Left renal cortex interstitium (tissue), 4 donors: ENCODE measurements around the gene SPATA9. TPM values are rescaled to one million over a fixed set of nuclear protein-coding genes. Genes with fewer than 3 reads are reported as not detected.

Experiments
- DNase-seq, 4 donors: peaks; one replicate each; pipeline ENCODE4 v3.0.0-alpha.2; 2013; ENCODE audit warnings: low read depth in 4 of 4, low spot score in 2 of 4, missing footprints in 1 of 4
- polyA plus RNA-seq, 4 donors: library from polyadenylated mRNA; unstranded; fragments of 120-200 nt; gene quantifications; one replicate each; pipeline ENCODE4 v1.2.1, GENCODE V29; 2013; ENCODE audit not compliant: insufficient read length in 4 of 4

The SPATA9 gene
- polyA plus RNA-seq, 4 donors, result 1.1 to 2.3 (median 1.9) TPM

- DNase-seq, result no peak
Observed at GRCh38 chr5:95621839-95622629, 60.8 kb downstream of the SPATA9 start.

DNA sequence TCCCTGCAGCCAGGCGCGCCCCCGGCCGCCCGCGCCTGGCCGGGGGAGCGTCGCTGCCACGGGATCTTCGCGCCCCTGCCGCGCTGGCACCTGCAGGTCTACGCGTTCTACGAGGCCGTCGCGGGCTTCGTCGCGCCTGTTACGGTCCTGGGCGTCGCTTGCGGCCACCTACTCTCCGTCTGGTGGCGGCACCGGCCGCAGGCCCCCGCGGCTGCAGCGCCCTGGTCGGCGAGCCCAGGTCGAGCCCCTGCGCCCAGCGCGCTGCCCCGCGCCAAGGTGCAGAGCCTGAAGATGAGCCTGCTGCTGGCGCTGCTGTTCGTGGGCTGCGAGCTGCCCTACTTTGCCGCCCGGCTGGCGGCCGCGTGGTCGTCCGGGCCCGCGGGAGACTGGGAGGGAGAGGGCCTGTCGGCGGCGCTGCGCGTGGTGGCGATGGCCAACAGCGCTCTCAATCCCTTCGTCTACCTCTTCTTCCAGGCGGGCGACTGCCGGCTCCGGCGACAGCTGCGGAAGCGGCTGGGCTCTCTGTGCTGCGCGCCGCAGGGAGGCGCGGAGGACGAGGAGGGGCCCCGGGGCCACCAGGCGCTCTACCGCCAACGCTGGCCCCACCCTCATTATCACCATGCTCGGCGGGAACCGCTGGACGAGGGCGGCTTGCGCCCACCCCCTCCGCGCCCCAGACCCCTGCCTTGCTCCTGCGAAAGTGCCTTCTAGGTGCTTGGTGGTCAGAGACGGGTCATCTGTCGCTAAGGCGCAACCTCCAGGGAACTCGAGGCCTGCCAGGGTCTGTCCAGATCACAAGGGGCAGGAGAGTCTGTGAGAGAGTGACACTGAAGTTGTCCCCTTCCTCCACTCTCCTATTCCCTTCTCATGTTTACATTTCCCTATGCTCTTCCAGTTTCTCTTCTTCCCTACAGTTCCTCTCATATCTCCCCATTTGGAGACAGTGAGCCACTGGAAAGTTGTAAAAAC is 61.6 kb downstream of the SPATA9 start:
- DNase-seq, result no peak

- no peak for DNase-seq
Observed at GRCh38 chr5:95620030-95620869, 62.5 kb downstream of the SPATA9 start, which contains the start of gene GPR150. TSS of gene GPR150 (plus strand) at chr5:95620087. CDS start at chr5:95620276, 189 bp downstream.

- peak in 1 of 4 donors; percentile 3 for DNase-seq
Observed at GRCh38 chr5:95619514-95620029, 63.2 kb downstream of the SPATA9 start.

GRCh38 chr5:95619096-95619495 is 63.7 kb downstream of the SPATA9 start:
- DNase-seq, result no peak

- no peak for DNase-seq
Observed at GRCh38 chr5:95617057-95617456, 65.7 kb downstream of the SPATA9 start.

GRCh38 chr5:95615164-95615467 is 67.7 kb downstream of the SPATA9 start:
- DNase-seq, result no peak

GRCh38 chr5:95613514-95613913 is 69.3 kb downstream of the SPATA9 start:
- DNase-seq, result no peak

DNA sequence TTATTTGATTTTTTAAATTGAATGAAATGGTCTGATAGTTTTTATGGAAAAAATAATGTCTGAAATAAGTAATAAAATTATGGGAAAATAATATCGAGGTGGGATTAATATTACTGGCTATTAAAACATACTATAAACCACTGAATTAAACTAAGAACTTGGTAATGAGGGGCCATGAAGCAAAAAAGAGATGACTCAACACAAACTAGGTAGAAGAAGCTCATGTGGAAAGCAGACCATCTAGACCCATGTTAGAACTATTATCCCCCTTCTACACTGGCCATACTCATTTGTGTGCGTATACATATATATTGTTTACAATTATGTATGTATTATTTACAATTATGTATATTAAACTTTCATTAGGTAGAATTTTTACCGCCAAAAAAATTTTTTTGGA is 71.4 kb downstream of the SPATA9 start:
- no peak for DNase-seq

DNA sequence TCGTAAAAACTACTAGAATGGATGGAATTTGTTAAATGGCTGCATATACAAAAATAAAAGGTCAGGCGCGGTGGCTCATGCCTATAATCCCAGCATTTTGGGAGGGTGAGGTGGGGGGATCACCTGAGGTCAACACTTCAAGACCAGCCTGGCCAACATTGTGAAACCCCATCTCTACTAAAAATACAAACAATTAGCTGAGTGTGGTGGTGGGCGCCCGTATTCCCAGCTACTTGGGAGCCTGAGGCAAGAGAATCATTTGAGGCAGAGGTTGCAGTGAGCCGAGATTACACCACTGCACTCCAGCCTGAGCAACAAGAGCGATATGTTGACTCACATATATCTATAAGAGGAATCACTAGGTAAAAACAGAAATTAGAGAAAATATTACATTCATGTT is 72.2 kb downstream of the SPATA9 start:
- no peak for DNase-seq

DNA sequence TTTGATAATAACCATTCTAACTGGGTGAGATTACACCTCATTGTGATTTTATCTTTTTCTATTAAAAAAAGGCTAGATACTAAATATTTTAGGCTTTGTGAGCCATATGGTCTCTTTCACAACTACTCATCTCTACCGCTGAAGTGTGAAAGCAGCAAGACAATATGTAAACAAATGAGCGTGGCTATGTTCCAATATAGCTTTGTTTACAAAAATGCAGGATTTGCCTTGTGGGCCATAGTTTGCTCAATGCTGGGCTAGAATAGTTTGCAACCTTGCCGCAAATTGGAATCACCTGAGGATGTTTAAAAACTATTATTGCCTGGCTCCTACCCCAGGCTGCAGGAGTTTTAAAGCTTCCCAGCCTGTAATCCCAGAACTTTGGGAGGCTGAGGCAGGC is 73.1 kb downstream of the SPATA9 start:
- DNase-seq, result no peak

Other genes with a start within 250 kb of the SPATA9 start
- gene SKIC3, start 128.0 kb downstream of the SPATA9 start, polyA plus RNA-seq, result 100 to 1,000 TPM in 1 of 4 donors, 10 to 100 TPM in 3; 76.3 to 112 (median 88.5) TPM
- gene ARSK, start 127.9 kb downstream of the SPATA9 start, polyA plus RNA-seq, result 10 to 100 TPM; 13.1 to 14.2 (median 13.7) TPM
- gene GPR150, start 62.9 kb downstream of the SPATA9 start, polyA plus RNA-seq, result under 1 TPM in 1 of 4 donors, not detected in 3; 0.08 TPM
- 1 to 10 TPM; 3.5 to 7.1 (median 4.9) TPM for gene RFESD, start 36.2 kb downstream of the SPATA9 start, polyA plus RNA-seq
- gene RHOBTB3, start 48.3 kb upstream of the SPATA9 start, polyA plus RNA-seq, result 10 to 100 TPM; 68.0 to 80.5 (median 70.6) TPM
- gene GLRX, start 139.7 kb upstream of the SPATA9 start, polyA plus RNA-seq, result 10 to 100 TPM; 59.9 to 82.4 (median 64.5) TPM